Ammon's horn (tissue), 1 donor: ENCODE data around the gene TSPAN2.

ENCODE experiments used
- DNase-seq: peaks from one replicate; pipeline ENCODE4 v3.0.0-alpha.2; 2016; ENCODE audit warnings: low spot score

TSPAN2 gene

DNA sequence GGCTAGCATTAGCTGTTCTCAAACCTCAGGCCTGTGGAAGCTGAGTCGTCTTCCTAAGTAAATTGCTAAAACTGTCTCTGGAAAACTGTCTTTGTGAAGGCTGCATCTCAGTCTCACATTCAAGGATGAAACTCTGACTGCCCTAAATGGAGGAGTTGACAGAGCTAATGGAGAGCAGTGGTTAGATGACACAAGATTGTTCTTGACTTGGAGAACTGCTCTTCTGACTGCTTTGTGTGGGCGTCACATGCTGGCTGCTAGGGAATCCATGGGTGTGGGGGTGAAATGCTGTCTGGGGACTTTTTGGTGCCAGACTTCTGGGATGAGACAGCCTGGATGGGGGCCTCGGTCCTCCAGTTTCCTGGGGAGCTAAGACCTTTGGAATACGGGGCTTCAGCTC lies 24.5 kb upstream of the TSPAN2 start:
- DNase-seq = no peak

DNA sequence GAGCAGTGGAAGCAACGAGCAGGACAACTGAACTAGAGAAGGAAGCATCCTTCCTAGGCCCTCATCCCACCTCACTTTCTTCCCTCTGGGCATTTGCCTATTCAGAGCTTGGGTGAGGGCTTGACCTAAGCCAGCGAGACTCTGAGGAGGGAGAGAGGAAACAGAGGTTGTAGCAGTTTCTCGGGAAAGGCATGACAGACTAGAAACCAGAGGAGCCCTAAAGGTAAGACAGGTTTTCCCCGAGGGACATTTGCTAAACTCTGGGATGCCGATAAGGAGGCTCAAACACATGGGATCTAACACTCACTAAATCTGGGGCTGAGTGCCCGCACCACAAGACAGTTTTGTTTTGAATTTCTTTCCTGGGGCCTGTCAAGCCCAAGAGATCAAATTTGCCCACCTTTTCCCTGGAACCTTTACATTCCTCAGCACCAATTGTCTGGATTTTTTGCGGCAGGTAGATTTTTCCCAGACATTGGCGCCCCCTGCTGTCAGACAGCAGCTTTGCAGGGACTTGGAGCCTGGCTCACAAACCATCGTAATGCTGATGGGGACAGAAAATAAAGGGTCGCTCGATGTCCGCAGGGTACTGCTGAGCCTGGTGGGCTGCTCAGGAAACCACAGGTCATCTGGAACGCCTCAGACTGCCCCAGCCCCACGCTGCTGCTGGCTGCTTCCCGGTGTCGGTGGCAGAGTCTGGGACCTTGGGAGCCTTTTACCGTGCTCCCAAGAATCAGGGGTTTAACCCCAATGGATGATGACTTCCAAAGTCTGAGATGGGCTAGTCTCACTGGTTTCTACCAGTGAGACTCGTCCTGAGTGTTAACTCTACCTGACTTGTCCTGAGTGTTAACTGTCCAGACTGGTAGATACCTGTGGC lies 23.4 kb upstream of the TSPAN2 start:
- peak; percentile 23 for DNase-seq

GRCh38 chr1:115107516-115108260 lies 18.4 kb upstream of the TSPAN2 start:
- DNase-seq = no peak

DNA sequence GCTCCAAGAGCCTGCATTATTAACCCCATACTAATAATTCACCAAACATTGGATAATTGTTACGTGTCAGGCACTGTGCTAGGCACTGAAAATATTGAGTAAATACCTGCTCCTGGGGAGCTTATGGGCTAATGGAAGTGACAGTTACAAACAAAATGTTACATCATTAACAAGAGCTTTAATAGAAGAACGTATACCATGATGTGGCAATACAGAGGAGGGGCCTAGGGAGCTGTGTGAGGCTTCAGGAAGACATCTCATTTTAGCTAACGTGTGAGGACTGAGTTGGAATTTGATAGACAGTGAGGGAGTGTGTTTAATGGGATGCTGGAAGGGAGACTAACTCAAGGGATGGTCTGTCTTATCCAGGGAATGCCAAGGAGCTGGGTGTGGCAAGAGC lies 16.5 kb upstream of the TSPAN2 start:
- DNase-seq = no peak

- DNase-seq = no peak
These were observed 10.4 kb upstream of the TSPAN2 start for GRCh38 chr1:115099693-115100050.

GRCh38 chr1:115098979-115099692 lies 9.8 kb upstream of the TSPAN2 start:
- peak; percentile 52 for DNase-seq

DNA sequence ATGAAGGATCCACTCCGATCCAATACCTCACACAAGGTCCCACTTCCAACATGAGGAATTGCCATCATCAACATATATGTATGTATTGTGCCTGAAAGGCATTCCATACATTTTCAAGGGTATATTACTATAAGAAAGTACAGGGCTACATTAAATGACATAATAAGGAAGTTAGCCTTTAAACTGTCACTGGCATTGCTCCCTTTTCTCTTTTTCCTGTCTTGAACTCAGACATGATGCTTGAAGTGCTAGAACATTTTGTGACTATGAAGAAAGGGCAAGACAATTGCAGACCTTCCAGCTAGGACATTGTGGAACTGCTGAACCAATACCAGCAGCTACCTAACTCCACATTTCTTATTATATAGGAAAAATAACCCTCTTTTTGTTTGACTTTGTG lies 2.9 kb upstream of the TSPAN2 start:
- DNase-seq = no peak

- DNase-seq = no peak
These were observed 2.3 kb upstream of the TSPAN2 start for GRCh38 chr1:115091572-115091971.

DNA sequence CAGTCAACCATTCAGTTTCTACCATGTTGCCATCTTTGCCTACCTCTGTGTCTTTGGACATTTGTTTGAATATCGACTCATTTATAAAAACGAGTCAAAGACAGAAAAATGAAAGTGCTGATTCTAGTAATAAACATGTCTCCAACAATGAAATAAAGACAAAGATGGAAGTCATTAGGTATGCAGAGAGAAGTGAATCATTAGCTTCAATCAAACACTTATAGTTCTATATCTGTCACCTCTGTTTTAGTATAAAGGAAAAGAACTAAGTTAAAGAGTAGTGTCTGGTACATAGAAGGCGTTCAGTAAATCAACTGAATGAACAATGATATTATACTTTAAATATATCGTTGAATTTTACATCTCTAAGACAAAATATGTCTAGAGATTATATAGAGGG lies 1.7 kb upstream of the TSPAN2 start:
- no peak for DNase-seq

DNA sequence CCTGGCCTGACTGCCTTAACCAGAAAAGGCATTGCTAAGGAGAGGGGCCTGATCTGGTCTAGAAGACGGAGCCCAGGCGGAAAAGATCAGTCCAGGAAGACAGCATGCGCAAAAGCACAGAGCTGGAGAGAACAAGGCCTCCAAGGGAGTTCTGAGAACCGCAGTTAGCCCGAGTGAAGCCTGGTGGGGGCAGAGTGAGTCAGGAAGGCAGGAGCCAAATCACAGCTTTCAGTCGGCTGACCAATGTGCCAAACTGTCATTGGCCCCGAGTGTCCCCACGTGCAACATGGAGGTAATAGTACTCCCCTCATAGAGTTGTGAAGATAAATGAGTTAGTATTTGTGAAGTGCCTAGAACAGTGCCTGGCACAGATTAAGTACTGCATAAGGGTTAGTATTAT lies 1.2 kb upstream of the TSPAN2 start:
- DNase-seq = no peak

DNA sequence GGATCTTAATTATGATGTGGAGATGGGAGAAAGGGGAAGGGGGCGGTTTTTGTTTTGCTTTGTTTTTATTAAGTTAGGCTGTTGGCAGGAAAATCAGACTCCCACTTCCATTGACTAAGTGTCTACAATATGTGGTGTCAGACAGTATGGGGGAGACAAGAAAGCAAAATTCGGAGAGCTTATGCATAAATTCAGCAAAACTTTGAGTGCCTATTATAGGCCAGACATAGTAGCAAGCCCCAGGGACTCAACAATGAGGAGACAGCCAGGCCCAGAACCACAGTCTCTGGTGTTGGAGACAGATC lies 835 bp upstream of the TSPAN2 start:
- DNase-seq = no peak

DNA sequence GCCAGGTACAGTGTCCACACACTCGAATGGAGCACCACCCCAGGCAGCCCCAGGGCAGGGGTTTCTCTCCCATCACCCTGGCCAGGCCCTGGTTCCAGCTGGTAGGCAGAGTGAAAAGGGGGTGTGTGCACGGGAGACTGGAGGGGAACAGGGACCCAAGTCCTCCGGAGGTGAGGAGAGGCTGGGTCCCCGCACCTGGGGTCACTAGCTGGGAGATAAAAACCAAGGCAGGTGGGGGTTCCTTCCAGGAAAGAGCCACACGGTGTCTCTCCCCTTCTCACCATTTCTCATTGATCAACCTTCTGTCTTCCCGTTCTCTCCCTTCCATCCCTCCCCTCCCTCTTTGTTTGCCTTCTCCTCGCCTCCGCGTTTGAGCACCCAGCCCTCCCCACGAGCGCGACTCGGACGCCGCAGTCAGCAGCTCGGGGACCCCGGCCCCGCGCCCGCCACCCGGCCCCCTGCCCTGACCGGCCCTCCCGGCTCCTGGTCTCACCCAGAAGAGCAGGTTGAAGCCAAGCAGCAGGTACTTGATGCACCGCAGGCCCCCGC lies 358 bp downstream of the TSPAN2 start:
- DNase-seq = no peak

DNA sequence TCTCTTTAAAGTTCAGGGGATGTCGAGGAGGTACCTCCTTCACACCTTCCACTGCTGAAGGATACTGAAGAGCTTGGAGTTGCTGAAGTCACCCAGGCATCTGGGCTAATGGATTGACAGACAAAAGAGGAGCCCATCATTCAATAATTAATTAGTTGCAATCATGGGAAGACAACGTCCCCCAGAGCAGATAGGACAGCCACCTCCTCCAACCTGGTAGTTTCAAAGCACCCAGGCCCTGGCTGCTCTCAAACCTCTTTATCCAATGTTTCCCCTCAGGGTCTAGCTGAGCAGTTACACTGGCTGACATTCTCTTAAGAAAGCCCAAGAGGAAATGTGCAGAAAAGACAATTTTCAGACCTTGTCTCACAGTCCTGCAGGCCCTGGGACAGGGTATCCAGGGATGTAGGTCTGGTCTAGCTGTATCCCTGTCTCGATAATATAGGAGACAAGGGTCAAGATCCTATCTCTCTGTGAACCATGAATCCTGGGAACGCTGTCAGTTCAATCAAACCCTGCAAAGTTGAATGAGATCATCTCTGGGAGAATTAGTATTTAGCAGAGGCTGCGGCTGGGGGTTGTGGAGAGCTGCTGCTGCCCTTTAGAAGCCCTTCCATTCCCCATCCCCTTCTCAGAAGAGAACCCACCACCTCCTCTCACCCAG lies 1.1 kb downstream of the TSPAN2 start:
- DNase-seq = no peak

GRCh38 chr1:115086176-115086830 lies 3.0 kb downstream of the TSPAN2 start:
- no peak for DNase-seq

DNA sequence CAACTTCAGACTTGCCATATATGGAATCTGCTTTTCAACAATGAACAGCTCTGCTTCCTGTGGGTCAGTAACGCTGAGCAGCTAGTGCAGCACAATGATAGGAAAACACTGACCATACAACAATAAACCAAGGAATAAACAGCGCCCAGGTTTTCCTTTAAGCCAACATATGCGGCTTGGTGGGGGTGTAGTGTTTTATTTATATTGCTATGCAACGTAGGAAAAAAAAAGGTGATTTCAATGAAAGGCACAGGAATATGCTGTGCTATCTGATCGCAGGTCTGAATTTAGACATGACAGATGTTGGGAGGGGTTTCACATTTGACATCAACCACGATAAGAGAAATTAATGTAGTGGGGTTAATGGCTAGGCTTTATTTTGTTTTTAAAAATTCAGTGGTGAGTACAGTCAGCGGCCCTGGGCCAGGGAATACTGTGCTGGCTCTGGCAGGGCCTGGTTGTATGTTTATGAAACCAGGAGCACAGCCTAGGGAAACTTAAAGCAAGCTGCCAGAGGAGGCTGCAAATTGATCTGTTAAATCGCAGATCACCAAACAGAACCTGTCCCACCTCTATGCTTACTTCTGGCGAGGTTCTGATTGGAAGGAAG lies 4.3 kb downstream of the TSPAN2 start:
- DNase-seq = no peak

- no peak for DNase-seq
These were observed 6.4 kb downstream of the TSPAN2 start for GRCh38 chr1:115082949-115083348.

DNA sequence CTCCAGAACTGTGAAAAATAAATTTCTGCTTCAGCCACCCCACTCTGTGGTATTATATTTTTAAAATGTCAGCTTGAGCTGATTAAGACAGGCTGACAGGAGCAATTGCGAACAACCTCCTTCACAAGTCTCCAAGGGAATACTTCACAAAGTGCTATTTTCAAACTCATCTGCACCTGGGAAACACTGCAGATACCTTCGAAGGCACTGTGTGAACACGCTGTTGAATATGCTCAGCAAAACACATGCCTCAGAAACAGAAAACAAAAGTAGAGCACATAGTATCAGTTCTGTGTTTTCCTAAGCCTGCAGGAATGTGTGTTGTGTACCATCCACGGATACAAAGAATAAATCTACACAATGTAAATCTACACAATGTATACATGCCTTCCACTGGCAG lies 10.6 kb downstream of the TSPAN2 start:
- DNase-seq = no peak

- DNase-seq = no peak
These were observed 11.3 kb downstream of the TSPAN2 start for GRCh38 chr1:115077984-115078330.

DNA sequence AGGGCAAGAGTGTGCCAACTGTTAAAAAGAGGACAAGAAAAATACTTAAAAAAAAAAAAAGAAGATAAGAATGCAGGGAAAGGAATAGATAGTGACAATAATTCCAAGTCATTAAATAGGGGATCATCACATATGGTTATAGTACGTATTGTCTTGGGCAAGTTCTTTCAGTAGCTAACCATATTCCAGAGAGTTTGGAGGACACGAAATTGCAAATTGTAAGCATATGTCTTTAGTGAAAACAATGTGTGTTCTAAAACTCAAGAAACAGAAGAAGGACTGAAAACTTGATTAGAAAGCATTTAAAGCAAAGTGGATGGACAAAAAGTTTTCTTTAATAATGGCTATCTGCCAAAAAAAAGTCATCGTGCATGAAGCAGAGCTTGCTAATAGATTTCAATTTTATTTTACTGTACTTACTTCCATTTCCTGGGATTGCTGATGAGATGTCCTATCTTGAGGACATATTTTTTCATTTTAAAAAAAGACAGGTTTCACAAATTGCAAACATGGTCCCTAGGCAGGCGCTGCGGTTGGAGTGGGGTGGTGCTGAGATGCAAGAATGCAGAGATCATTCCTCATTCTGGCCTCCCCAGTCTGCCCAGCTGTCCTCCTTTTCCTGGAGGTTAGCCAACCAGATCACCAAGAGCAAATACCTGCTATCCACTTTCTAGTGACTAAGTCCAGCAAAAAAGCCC lies 11.9 kb downstream of the TSPAN2 start:
- no peak for DNase-seq

DNA sequence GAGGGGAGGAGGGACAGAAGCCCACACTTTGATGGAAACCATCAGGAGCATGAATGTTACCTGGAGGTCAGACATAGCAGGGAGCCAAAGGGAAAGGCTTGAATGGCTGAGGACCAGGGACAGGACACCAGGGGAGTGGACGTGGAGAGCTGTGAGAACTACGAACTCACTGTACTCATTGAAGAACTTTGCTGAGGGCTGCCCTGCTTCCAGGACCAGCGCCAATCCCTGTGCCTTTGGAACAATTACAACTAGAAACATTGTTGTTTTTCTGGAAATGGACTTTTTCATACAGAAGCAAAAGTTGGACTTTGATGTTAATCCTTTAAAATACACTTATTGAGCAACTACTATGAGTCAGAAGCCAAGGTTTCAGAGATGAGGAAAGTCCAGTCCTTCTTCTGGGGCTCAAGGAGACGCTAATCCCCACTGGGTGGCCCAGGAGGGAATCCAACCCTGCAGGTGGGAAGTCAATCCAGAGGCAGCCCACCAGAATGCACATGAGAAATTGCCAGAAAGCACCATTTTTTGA lies 12.9 kb downstream of the TSPAN2 start:
- DNase-seq = no peak
